K562 (cell line): ENCODE results near the gene PRM3. TPM values are rescaled to one million over a fixed set of nuclear protein-coding genes. Genes with fewer than 3 reads are reported as not detected.

ENCODE experiments used
- ATAC-seq: fragments of 200-7000 bp; cut with Tn5 transposase; 3 replicates; pipeline ENCODE4 v1.9.1; 2020; ENCODE audit warnings: moderate library complexity
- BruUV-seq: library from RNA; stranded (reverse); fragments of 400-500 nt; replicated peaks from 2 replicates; lab custom pipeline; 2021; lab: Mats Ljungman, UMichigan
- CTCF ChIA-PET: fragments of 300-600 bp; formaldehyde crosslinking; extraction: SDS; loops from one replicate; lab custom pipeline; 2021; ENCODE audit warnings: low intra/inter-chr PET ratio; lab: Yijun Ruan, JAX
- POLR2A ChIA-PET: fragments of 300-600, 350-650 bp; sonication (Branson Sonifier 250); formaldehyde crosslinking; extraction: SDS; loops from one replicate; lab custom pipeline; 2021; ENCODE audit warnings: antibody characterized with exemption, inconsistent platforms; lab: Yijun Ruan, JAX
- DNase-seq, 4 experiments: peaks; one replicate each; pipeline versions ENCODE4 v3.0.0 to v3.0.0-alpha.2; 2011 to 2018; ENCODE audit warnings: low spot score in 3 of 4, mixed read lengths in 3 of 4; ENCODE audit errors: extremely low read depth in 1 of 4
- FAIRE-seq: peaks from 2 replicates; lab custom pipeline; 2011; peaks lifted over from hg19 to GRCh38; lab: Jason Lieb, UNC
- H2AFZ ChIP-seq: 2 replicates; pipeline ENCODE4 v1.6.0; 2011; ENCODE audit warnings: low read depth, low read length, control low read depth, inconsistent platforms
- H3K27ac ChIP-seq: fragments of 200-600 bp; 3 replicates; pipeline ENCODE4 v1.8.0; 2011; ENCODE audit warnings: low read depth, mild to moderate bottlenecking, control low read depth, inconsistent platforms, low read length, moderate library complexity, mixed read lengths; ENCODE audit errors: extremely low read depth
- H3K27me3 ChIP-seq, 2 experiments: fragments of 300-600 bp in 1 of 2; 2 replicates in 1 of 2; 3 replicates in 1 of 2; pipeline versions ENCODE4 v1.6.0 to v1.8.0; 2011; ENCODE audit warnings: inconsistent platforms in 2 of 2, low read length in 2 of 2, mild to moderate bottlenecking in 1 of 2, mixed read lengths in 1 of 2, moderate library complexity in 1 of 2; ENCODE audit not compliant: control insufficient read depth in 2 of 2, insufficient read depth in 2 of 2
- H3K36me3 ChIP-seq: fragments of 300-600 bp; 3 replicates; pipeline ENCODE4 v1.8.0; 2011; ENCODE audit warnings: mild to moderate bottlenecking, low read length, inconsistent platforms; ENCODE audit not compliant: control insufficient read depth, insufficient read depth
- H3K4me1 ChIP-seq, 2 experiments: fragments of 200-600 bp in 1 of 2; replicated peaks in 1 of 2; 2 replicates in 1 of 2; 3 replicates in 1 of 2; pipeline versions ENCODE4 v1.5.1 to v1.8.0; 2011; ENCODE audit warnings: inconsistent platforms in 2 of 2, low read length in 2 of 2, mild to moderate bottlenecking in 1 of 2, mixed read lengths in 1 of 2, moderate library complexity in 1 of 2; ENCODE audit not compliant: control insufficient read depth in 2 of 2, insufficient read depth in 2 of 2
- H3K4me2 ChIP-seq: 2 replicates; pipeline ENCODE4 v1.6.1; 2011; ENCODE audit warnings: low read length, control low read depth, inconsistent platforms, mixed read lengths; ENCODE audit not compliant: insufficient read depth
- H3K4me3 ChIP-seq: fragments of 200-600 bp; sonication (generic), shearing (Covaris generic); 2 replicates; pipeline ENCODE4 v1.5.1; 2016; ENCODE audit warnings: control low read depth, inconsistent platforms
- H3K79me2 ChIP-seq: fragments of 200-600 bp; 3 replicates; pipeline ENCODE4 v1.8.0; 2011; ENCODE audit warnings: low read length, inconsistent platforms; ENCODE audit not compliant: control insufficient read depth, insufficient read depth
- H3K9ac ChIP-seq, 2 experiments: 2 replicates each; pipeline versions ENCODE4 v1.6.0 to v1.6.1; 2011; ENCODE audit warnings: low read depth in 2 of 2, low read length in 2 of 2, control low read depth in 1 of 2, inconsistent platforms in 1 of 2, mild to moderate bottlenecking in 1 of 2, mixed read lengths in 1 of 2; ENCODE audit not compliant: insufficient read depth in 1 of 2
- H3K9me1 ChIP-seq: one replicate; pipeline ENCODE4 v1.6.0; 2011; ENCODE audit warnings: inconsistent platforms, mild to moderate bottlenecking, low read length, moderate library complexity; ENCODE audit not compliant: control insufficient read depth, insufficient read depth
- H3K9me3 ChIP-seq: replicated peaks from 2 replicates; pipeline ENCODE4 v1.5.1; 2011; ENCODE audit warnings: low read depth, low read length, inconsistent platforms; ENCODE audit not compliant: control insufficient read depth, insufficient read depth
- H4K20me1 ChIP-seq: replicated peaks from 2 replicates; pipeline ENCODE4 v1.6.1; 2011; ENCODE audit warnings: low read length, inconsistent platforms, mixed read lengths; ENCODE audit not compliant: control insufficient read depth, insufficient read depth
- TCF7L2 ChIP-seq: fragments of 150-350 bp; IDR thresholded peaks from 2 replicates; pipeline ENCODE4 v1.6.1; 2016; ENCODE audit warnings: low read depth, mild to moderate bottlenecking, low read length, moderate library complexity
- WGBS: fragments of 100-300 bp; shearing (Covaris generic); methylation state at CpG from one replicate; pipeline ENCODE4 v1.1.6; 2016; ENCODE audit warnings: low coverage, mixed read lengths; ENCODE audit not compliant: insufficient coverage; ENCODE audit errors: missing lambda C conversion rate; 5-methylcytosine and 5-hydroxymethylcytosine counted together
- in situ Hi-C: fragments of 300-500 bp; cut with MboI; formaldehyde crosslinking; loops from 4 replicates; pipeline ENCODE4 v1.15.0; 2018; ENCODE audit warnings: inconsistent platforms, mixed read lengths
- intact Hi-C: fragments of 100-400 bp; cut with micrococcal nuclease; formaldehyde crosslinking; loops from 2 replicates; pipeline ENCODE4 v1.14.2; 2022
- polyA plus RNA-seq, 8 experiments: library from polyadenylated mRNA; depleted of rRNA in 4 of 8; stranded (reverse) in 5 of 8; unstranded in 3 of 8; fragments of >200 nt; fragmentation: Nextera tagmentation in 2 of 8; fragmentation: Illumina TruSeq in 1 of 8; extraction: Ambion mirVana in 2 of 8; extraction: Trizol in 1 of 8; gene quantifications; 2 replicates each; pipeline versions ENCODE4 v1.2.1 to v1.2.3, GENCODE V29; 2011 to 2014; ENCODE audit warnings: inconsistent platforms in 1 of 8, missing spikeins in 1 of 8
- total RNA-seq, 7 experiments: library from RNA; depleted of rRNA in 6 of 7; stranded (reverse); fragments of >200 nt in 6 of 7; fragmentation: Illumina TruSeq in 2 of 7; extraction: Trizol in 2 of 7; gene quantifications; 2 replicates each; pipeline versions ENCODE4 v1.2.1 to v1.2.3, GENCODE V29; 2011 to 2021; ENCODE audit warnings: low replicate concordance in 1 of 7
- TF ChIP-seq, protein P1 (sequence below): fragments of 250-450 bp; sonication (Bioruptor Pico); IDR thresholded peaks from 2 replicates; pipeline ENCODE4 v1.8.0; 2021; ENCODE audit warnings: moderate library complexity, mild to moderate bottlenecking, inconsistent platforms
- TF ChIP-seq, protein P2 (sequence below): fragments of 450-650 bp; IDR thresholded peaks from one replicate; pipeline ENCODE4 v1.6.1; 2018; ENCODE audit warnings: mild to moderate bottlenecking, moderate library complexity; ENCODE audit not compliant: partially characterized antibody
- TF ChIP-seq, protein P3 (sequence below): sonication (generic); formaldehyde crosslinking; IDR thresholded peaks from 2 replicates; pipeline ENCODE4 v1.8.1; 2023; ENCODE audit warnings: mild to moderate bottlenecking, missing genetic modification reagents

PRM3 gene
- total and polyA plus RNA-seq, 9 of the 15 experiments (the other 6 are each of a cell fraction or from before 2014, with no cell fraction given), result not detected

DNA sequence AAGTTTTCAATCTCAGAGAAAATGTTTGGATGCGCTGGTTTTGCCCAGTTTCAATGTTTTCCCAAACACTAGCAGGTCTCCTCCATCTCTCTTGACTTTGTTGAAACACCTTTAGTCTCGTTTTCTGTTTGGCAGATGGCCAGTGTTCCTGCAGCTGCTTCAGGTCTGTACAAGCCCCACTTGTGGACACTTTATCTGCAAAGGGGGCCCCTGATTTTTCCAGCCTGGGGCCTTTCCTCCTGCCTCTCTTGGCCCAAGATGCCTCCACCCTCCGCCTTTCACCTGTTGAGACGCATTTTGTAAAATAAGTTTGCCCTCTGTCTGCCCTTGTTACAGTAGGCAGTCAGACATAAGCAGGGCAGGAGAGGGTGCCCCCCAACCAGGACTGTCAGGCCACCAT lies 29.5 kb upstream of the PRM3 start:
- H3K9ac ChIP-seq, result no peak overlapping the region
- ATAC-seq (no peak), DNase-seq (no peak), FAIRE-seq (no peak)
- H3K79me2 ChIP-seq, result no peaks in the 10 kb centered on the region
- no TSS peak for BruUV-seq
- intact Hi-C loops, result no loop called here
- POLR2A ChIA-PET, result no interaction called here
- no peak overlapping the region for H2AFZ ChIP-seq
- no peak overlapping the region for H3K4me3 ChIP-seq
- H3K4me2 ChIP-seq, result no peak overlapping the region
- H3K36me3 ChIP-seq, result no peaks in the 10 kb centered on the region
- H3K4me1 ChIP-seq, result peaks cover under 1 to 5% of the 10 kb centered on the region in 2 experiments; a peak in 2 of 5 replicates
- peaks cover 0 to 6% of the 10 kb centered on the region in 2 experiments; a peak in 2 of 5 replicates for H3K27me3 ChIP-seq
- CTCF ChIA-PET, result no interaction called here
- no peak overlapping the region for H3K27ac ChIP-seq
- in situ Hi-C loops, result no loop called here
- H4K20me1 ChIP-seq, result no peaks in the 10 kb centered on the region
- WGBS, result 38% methylated on average over 4 of the region's 4 CpGs
- H3K9me1 ChIP-seq, result no peaks in the 10 kb centered on the region
- TF ChIP-seq TCF7L2, result no peak
- TF ChIP-seq, protein P1, sequence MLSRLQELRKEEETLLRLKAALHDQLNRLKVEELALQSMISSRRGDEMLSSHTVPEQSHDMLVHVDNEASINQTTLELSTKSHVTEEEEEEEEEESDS, result no peak
- TF ChIP-seq, protein P2, sequence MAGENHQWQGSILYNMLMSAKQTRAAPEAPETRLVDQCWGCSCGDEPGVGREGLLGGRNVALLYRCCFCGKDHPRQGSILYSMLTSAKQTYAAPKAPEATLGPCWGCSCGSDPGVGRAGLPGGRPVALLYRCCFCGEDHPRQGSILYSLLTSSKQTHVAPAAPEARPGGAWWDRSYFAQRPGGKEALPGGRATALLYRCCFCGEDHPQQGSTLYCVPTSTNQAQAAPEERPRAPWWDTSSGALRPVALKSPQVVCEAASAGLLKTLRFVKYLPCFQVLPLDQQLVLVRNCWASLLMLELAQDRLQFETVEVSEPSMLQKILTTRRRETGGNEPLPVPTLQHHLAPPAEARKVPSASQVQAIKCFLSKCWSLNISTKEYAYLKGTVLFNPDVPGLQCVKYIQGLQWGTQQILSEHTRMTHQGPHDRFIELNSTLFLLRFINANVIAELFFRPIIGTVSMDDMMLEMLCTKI, result no peak
- TF ChIP-seq, protein P3, sequence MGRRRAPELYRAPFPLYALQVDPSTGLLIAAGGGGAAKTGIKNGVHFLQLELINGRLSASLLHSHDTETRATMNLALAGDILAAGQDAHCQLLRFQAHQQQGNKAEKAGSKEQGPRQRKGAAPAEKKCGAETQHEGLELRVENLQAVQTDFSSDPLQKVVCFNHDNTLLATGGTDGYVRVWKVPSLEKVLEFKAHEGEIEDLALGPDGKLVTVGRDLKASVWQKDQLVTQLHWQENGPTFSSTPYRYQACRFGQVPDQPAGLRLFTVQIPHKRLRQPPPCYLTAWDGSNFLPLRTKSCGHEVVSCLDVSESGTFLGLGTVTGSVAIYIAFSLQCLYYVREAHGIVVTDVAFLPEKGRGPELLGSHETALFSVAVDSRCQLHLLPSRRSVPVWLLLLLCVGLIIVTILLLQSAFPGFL, result no peak
- no peaks in the 10 kb centered on the region for H3K9me3 ChIP-seq
